GM12873 (cell line): Measurements from ENCODE around the gene OGFOD2.

Source experiments
- TF ChIP-seq, protein P1 (sequence below): IDR thresholded peaks from 2 replicates; pipeline ENCODE4 v1.5.1; 2012; ENCODE audit warnings: low read depth, mild to moderate bottlenecking, moderate library complexity, low read length, control low read depth; ENCODE audit not compliant: insufficient read depth; ENCODE audit errors: missing control alignments

The OGFOD2 gene

DNA sequence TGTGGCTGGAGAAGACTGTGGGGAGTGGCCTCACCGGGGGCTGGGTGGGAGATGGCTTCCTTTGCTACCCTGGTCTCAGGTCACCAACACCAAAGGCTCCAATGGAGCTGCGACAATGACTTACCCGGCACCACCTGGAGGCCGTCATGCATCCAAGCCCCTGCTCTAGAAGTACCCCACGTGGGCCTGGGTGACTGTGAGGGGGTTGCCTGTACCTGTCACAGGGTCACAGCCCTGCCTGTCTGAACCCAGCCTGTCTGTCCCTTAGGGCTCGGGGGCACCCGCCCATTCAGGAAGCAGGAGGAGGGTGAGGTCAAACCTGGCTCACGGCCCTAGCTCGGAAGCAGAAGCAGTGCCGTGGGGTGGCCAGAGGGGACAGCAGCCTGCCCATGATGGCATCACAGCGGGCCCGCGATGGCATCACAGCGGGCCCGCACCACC, 27.7 kb upstream of the OGFOD2 start:
- TF ChIP-seq, protein P1, sequence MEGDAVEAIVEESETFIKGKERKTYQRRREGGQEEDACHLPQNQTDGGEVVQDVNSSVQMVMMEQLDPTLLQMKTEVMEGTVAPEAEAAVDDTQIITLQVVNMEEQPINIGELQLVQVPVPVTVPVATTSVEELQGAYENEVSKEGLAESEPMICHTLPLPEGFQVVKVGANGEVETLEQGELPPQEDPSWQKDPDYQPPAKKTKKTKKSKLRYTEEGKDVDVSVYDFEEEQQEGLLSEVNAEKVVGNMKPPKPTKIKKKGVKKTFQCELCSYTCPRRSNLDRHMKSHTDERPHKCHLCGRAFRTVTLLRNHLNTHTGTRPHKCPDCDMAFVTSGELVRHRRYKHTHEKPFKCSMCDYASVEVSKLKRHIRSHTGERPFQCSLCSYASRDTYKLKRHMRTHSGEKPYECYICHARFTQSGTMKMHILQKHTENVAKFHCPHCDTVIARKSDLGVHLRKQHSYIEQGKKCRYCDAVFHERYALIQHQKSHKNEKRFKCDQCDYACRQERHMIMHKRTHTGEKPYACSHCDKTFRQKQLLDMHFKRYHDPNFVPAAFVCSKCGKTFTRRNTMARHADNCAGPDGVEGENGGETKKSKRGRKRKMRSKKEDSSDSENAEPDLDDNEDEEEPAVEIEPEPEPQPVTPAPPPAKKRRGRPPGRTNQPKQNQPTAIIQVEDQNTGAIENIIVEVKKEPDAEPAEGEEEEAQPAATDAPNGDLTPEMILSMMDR: peak; percentile 13

DNA sequence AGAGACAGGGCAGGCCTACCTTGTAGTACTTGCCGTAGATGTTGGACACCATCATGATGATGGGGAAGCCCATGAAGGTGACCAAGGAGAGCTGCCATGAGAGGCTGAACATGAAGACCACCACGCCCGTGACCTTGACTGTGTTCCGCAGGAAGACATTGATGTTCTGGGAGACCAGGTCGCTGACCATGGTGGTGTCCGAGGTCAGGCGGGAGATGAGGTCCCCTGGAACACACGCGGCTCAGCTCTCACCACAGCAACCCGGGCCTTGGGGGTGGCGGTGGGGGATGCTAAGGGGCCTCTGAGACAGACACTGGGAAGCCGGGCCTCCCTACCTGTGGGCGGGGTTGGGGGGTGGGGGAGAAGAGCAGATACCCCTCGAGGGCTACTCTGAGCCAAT, 26.4 kb upstream of the OGFOD2 start:
- TF ChIP-seq, protein P1: no peak

DNA sequence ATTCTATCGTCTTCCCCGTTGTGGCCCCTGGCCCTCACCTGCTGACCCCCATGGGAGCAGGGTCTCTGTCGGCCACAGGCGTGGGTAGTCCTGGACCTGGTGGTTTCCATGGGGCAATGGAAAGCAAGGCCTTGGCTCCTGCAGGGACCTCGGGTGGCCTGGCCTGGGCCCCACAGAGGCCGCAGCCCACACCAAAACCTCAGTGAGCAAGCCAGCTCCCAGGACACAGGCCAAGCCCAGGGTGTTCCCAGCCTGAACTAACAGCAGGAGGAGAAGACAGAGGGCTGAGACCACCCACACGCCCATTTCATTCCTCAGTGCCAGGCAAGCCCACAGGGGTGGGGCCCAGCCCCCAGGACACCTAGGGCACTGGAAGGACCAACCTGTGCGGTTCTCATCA, 25.6 kb upstream of the OGFOD2 start:
- TF ChIP-seq, protein P1: no peak

DNA sequence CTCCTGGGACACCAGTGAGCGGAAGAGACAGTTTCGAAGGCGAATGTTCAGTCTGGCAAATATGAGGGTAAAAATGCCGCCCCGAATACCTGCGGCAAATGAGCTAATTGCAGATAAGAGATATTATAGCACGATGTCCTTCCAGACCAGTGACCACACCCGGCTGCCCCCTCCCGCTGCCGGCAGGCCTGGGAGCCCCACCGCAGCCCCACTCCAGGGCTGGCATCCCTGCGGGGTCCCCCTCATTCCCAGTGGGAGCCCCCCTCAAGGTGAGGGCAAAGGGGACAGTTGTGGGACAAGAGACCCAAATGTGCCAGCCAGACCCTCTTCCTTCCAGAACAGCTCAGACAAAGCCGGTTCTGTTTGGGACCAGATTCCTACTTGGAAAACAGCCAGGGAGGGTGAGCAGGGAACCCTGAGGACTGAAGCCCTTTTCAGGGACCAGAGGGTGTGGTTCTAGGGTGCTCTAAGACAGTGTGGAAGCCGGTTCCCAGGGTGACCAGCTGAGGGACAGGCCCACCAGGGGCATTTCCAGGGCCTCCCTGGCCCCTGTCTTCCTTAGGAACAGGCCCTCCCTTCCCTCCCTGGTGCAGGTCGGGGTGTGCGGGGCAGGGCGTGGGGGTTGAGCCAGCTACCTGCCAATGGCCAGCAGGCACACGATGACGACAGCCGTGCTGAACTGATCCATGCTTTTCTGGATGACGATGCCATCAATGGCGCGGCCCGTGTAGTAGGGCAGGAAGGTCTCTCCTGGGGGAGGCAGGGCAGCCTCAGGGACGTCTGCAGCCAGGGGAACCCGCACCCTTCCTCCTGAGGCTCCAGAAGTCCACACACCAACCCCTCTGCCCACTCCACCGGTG, 25.0 kb upstream of the OGFOD2 start:
- TF ChIP-seq, protein P1: no peak

DNA sequence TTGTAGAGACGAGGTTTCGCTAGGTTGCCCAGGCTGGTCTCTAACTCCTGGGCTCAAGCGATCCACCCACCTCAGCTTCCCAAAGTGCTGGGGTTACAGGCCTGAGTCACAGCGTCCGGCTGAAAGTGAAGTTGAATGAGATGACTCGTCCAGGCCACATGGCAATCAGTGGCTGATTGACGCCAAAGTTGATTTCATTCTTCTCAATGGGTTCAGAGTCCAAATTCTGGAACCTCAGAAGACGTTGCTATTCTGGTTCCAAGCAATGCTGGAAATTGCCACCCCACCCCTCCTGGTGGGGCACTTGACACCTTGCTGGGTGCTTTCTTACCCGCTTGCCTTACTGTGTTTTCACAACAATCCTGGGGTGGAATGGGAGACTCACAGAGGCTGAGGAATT, 23.6 kb upstream of the OGFOD2 start:
- TF ChIP-seq, protein P1: no peak

DNA sequence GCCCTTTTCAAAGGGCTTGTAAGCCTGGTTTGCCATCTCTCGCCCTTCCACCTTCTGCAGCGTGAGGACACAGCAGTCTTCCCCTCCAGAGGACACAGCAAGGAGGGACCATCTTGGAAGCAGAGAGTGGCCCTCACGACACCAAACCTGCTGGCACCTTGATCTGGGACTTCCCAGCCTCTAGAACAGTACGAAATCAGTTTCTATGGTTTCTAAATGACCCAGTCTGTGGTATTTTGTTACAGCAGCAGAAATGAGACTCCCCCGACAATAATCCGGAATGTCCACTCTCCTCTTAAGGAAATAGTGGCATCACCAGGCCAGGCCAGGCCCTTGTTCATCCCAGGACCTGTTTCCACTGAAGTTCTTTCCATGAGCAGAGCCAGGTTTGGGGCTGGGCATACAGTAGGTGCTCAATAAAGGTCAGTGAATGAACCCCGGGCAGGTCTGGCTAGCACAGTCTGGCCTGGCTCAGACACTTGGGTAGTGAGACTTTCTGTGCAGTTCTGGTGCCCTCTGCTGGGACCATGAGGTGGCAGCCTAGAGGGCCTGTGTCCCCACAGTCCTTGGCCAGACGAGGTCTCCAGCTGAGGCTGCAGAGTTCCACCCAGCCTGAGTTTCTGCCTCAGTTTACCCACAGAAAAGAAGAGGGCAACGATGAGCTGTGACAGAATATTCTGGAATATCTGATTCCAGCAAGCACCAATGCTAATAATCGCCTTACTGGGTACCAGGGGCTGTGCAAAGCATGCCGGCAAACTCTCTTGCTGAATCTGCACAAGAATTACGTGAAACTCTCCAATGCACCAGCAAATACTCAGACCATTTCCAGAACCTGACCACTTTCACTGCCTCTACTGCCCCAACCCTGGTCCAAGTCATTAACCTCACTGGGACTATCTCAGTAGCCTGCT, 22.8 kb upstream of the OGFOD2 start:
- TF ChIP-seq, protein P1: peak; percentile 98

DNA sequence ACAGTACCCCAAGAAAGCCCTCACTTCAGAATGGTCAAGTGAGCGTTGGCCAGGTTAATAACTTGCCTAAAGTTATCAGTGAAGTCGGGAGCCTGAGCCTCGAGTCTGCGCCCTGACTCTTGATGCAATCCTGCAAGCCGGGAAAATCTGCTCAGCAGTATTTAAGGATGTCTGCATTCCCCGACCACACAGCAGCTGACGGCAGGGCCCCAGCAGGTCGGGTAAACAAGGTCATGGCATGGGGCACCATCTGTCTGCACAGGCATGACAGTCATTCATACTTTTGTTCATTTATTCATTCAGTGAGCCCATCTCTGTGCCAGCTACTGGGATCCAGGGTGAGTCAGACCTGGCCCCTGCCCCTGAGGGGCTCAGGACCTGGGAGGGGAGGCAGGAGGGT, 19.9 kb upstream of the OGFOD2 start:
- TF ChIP-seq, protein P1: no peak
